RPMI7951 (cell line): ENCODE results near the gene ECI2. TPM values are rescaled to one million over a fixed set of nuclear protein-coding genes. Genes with fewer than 3 reads are reported as not detected.
A peak's percentile ranks its signal among the peaks of the same experiment; 100 is the strongest.
"Not testable (repeated sequence)": the region's sequence is repeated elsewhere in the genome, so short reads cannot be mapped to it uniquely, and the experiment has no call there.

Source experiments
- DNase-seq: peaks from one replicate; pipeline ENCODE4 v3.0.0-alpha.2; 2012; ENCODE audit warnings: low read depth
- total RNA-seq: library from RNA; depleted of rRNA; stranded (reverse); fragments of >200 nt; shearing (Covaris generic); gene quantifications from 2 replicates; pipeline ENCODE4 v1.2.3, GENCODE V29; 2014; rRNA removed

The ECI2 gene
- total RNA-seq, 1 experiment from 2014 or later: 176 TPM

DNA sequence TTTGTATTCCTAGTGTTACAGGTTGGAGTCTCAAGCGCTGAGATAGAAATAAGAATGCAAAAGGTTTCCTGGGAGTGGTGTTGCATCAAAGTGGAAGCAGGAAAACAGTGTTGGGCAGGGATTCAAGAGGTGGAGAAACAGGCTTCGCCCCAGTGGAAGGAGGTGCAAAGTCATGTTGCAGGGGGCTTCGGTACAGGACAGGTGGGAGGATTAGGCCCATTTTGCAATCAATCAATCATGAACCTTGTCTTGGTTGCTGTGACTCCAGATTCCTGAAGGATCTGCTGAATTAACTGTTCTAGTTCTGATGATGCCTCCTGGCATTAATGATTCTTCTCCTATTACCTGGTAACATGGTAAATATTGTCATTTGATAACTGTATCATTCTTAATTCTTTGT, 34.1 kb downstream of the ECI2 start:
- DNase-seq: no peak

GRCh38 chr6:4100655-4101054, 34.7 kb downstream of the ECI2 start:
- DNase-seq: no peak

- no peak for DNase-seq
Measured at GRCh38 chr6:4093288-4093687, 42.1 kb downstream of the ECI2 start.

GRCh38 chr6:4091941-4092340, 43.4 kb downstream of the ECI2 start:
- DNase-seq: no peak

DNA sequence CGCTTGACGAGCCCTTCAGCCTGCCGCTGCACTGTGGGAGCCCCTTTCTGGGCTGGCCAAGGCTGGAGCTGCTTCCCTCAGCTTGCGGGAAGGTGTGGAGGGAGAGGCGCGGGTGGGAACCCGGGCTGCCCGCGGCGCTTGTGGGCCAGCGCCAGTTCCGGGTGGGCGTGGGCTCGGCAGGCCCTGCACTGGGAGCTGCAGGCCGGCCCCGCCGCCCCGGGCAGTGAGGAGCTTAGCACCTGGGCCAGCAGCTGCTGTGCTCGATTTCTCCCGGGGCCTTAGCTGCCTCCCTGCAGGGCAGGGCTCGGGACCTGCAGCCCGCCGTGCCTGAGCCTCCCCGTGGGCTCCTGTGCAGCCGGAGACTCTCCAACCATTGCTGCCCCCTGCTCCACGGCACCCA, 45.3 kb downstream of the ECI2 start:
- not testable (repeated sequence) for DNase-seq

DNA sequence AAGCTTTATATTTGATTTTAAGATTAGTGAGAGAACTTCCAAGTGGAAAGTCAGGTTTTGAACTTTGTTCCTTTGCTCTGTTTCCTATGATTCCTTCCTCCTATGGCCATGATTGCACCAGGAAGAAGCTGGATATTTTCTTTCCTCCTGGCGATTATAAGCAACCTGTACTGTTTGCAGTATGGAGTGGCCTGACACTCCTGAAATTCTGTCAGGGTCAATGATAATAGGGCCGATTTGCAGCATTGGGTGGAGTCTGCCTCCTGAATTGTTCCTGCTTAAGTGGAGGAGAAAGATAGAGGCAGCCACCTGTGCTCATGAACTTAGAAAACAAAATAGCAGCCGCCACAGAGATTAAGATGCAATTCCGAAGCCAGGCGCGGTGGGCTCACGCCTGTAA, 46.7 kb downstream of the ECI2 start:
- DNase-seq: no peak

GRCh38 chr6:4085332-4085700, 50.1 kb downstream of the ECI2 start:
- DNase-seq: peak; percentile 4

GRCh38 chr6:4084444-4085331, 50.7 kb downstream of the ECI2 start:
- no peak for DNase-seq

DNA sequence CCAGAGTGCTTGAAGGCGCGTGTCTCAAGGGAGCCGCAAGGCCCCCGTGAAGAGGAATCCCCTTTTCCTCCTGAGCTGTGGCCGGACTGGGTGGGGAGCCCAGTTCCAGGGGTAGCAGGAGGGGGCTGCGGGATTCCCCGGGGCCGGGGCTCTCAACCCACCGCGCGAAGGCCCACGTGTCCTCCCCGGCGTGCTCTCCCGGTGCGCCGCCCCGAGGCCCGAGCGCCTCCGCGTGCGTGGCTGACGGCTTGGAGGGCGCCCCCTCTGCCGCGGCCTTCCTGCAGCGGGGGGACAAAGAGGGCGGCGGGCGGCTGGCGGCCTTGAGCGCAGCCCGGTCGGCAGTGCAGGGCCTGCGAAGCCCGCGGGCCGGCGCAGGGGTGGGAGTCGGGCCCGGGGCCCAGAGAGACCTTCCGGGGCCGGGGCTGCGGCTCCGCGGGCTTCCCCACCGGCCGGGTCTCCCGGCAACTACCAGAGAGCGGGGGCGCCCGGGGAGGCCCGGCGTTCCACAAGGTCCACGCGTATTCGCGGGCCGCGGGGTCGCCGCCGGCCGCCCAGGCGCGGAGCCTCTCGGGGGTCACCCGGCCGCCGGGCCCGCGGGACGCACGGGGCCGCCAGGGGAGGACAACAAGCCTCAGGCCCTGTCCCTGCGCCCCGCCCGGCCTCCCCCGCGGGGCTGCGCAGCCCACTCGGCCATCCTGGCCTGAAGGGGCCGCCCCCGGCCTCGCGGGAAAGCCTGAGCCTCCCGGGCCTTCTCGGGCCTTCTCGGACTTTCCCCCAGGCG, 56.5 kb downstream of the ECI2 start, which contains the start of gene FAM217A:
Gene FAM217A, minus strand, starts transcription at position 447 of the 781 bp plus-strand sequence. CDS start 1,723 bp downstream, outside the sequence.
- DNase-seq: no peak

- no peak for DNase-seq
Measured at GRCh38 chr6:4074478-4075235, 60.7 kb downstream of the ECI2 start.

DNA sequence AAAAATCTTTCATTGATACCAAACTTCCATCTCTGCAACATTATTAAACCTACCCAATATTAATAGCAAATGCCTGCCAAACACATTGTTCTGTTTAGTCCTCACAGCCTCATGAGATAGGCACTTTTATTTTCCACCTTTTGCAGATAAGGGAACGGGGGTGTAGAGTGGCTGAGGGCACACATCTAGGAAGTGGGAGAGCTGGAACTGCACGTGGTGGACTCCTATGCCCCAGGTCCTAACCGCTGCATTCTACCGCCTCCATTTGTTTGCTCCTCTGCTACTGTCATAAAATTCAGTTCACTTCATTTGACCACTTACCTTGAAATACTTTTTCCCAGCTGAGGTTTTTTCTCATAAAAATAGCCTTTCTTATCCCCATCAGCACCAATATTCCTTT, 64.0 kb downstream of the ECI2 start:
- DNase-seq: no peak

DNA sequence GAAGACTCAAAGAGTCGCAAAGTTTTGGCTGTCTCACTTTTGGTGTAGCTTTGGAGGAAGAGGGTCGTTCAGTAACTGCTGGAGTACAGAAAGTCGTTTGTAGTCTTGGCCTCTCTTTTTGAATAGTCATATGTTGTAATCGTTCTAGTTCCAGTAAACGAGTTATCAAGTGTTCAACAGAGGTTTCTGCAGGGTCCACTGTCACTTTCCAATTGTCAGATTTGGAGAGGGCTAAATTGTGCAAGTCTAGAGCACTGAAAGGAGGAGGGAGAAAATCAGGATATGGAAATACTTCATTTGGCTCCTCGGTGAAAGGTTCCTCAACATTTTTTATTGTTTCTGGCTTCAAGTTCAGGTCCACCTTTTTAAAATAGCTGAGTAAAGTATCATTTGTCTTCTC, 66.2 kb downstream of the ECI2 start:
- DNase-seq: no peak

- no peak for DNase-seq
Measured at GRCh38 chr6:4067673-4068072, 67.7 kb downstream of the ECI2 start.

GRCh38 chr6:4066029-4066755, 69.2 kb downstream of the ECI2 start:
- DNase-seq: no peak

Other genes with a start within 250 kb of the ECI2 start
- gene FAM217A, start 56.4 kb downstream of the ECI2 start, total RNA-seq: not detected in 2 replicates